K562 (cell line): ENCODE measurements around the gene BLOC1S4. TPM values are rescaled to one million over a fixed set of nuclear protein-coding genes. Genes with fewer than 3 reads are reported as not detected.

Experiments used
- BDP1 ChIP-seq: IDR thresholded peaks from 3 replicates; pipeline ENCODE4 v1.6.1; 2011; ENCODE audit not compliant: insufficient read length, insufficient read depth
- CHD2 ChIP-seq: IDR thresholded peaks from 2 replicates; pipeline ENCODE4 v1.6.1; 2011; ENCODE audit warnings: low read depth, low read length
- CREB3 ChIP-seq: fragments of 450-650 bp; conservative IDR thresholded peaks from 2 replicates; pipeline ENCODE4 v1.6.1; 2016; ENCODE audit warnings: missing genetic modification characterization, low read depth, mild to moderate bottlenecking, missing compliant biosample characterization, moderate library complexity
- DMBX1 ChIP-seq: fragments of 250-450 bp; sonication (Bioruptor Pico); IDR thresholded peaks from 2 replicates; pipeline ENCODE4 v1.8.0; 2022; ENCODE audit warnings: inconsistent platforms, mild to moderate bottlenecking, moderate library complexity, borderline replicate concordance
- FUS ChIP-seq: fragments of 200-400 bp; formaldehyde crosslinking; optimal IDR thresholded peaks from 2 replicates; pipeline ENCODE3; 2017; ENCODE audit warnings: low read depth, low read length
- HDGF ChIP-seq: fragments of 450-650 bp; IDR thresholded peaks from 2 replicates; pipeline ENCODE4 v1.6.1; 2016
- HNRNPLL ChIP-seq: fragments of 200-400 bp; formaldehyde crosslinking; IDR thresholded peaks from 2 replicates; pipeline ENCODE4 v1.6.1; 2017; ENCODE audit warnings: low read length, low read depth, mild to moderate bottlenecking; ENCODE audit not compliant: poor library complexity, severe bottlenecking
- KLF13 ChIP-seq: fragments of 450-650 bp; IDR thresholded peaks from 2 replicates; pipeline ENCODE4 v1.6.1; 2016; ENCODE audit warnings: missing genetic modification characterization, low read depth, mild to moderate bottlenecking, missing compliant biosample characterization, moderate library complexity, borderline replicate concordance
- LEF1 ChIP-seq: fragments of 450-650 bp; IDR thresholded peaks from 2 replicates; pipeline ENCODE4 v1.6.1; 2016; ENCODE audit warnings: mild to moderate bottlenecking
- MBD1 ChIP-seq: fragments of 250-450 bp; sonication (Bioruptor Pico); IDR thresholded peaks from 2 replicates; pipeline ENCODE4 v1.8.0; 2022; ENCODE audit warnings: inconsistent platforms
- NR2C1 ChIP-seq, 2 experiments: fragments of 450-650 bp; IDR thresholded peaks; 2 replicates each; pipeline ENCODE4 v1.6.1; 2017; ENCODE audit warnings: mild to moderate bottlenecking in 2 of 2, antibody characterized with exemption in 1 of 2, inconsistent platforms in 1 of 2, missing compliant biosample characterization in 1 of 2, missing genetic modification characterization in 1 of 2
- PTBP1 ChIP-seq: fragments of 200-400 bp; formaldehyde crosslinking; IDR thresholded peaks from 2 replicates; pipeline ENCODE4 v1.6.1; 2017; ENCODE audit warnings: low read depth, low read length
- SMARCA5 ChIP-seq: fragments of 450-650 bp; IDR thresholded peaks from 2 replicates; pipeline ENCODE4 v1.6.1; 2016
- TAF15 ChIP-seq: fragments of 200-400 bp; formaldehyde crosslinking; IDR thresholded peaks from 2 replicates; pipeline ENCODE4 v1.6.1; 2017; ENCODE audit warnings: mild to moderate bottlenecking, low read depth, low read length, moderate library complexity
- ZNF316 ChIP-seq: fragments of 450-650 bp; IDR thresholded peaks from 2 replicates; pipeline ENCODE4 v1.6.1; 2016
- ZNF584 ChIP-seq: fragments of 200-800 bp; sonication (Bioruptor generic); IDR thresholded peaks from 2 replicates; pipeline ENCODE4 v1.6.1; 2016; ENCODE audit warnings: low read depth, mild to moderate bottlenecking, missing genetic modification characterization, missing compliant biosample characterization
- polyA plus RNA-seq, 8 experiments: library from polyadenylated mRNA; depleted of rRNA in 4 of 8; stranded (reverse) in 5 of 8; unstranded in 3 of 8; fragments of >200 nt; fragmentation: Nextera tagmentation in 2 of 8; fragmentation: Illumina TruSeq in 1 of 8; extraction: Ambion mirVana in 2 of 8; extraction: Trizol in 1 of 8; gene quantifications; 2 replicates each; pipeline versions ENCODE4 v1.2.1 to v1.2.3, GENCODE V29; 2011 to 2014; ENCODE audit warnings: inconsistent platforms in 1 of 8, missing spikeins in 1 of 8
- total RNA-seq, 7 experiments: library from RNA; depleted of rRNA in 6 of 7; stranded (reverse); fragments of >200 nt in 6 of 7; fragmentation: Illumina TruSeq in 2 of 7; extraction: Trizol in 2 of 7; gene quantifications; 2 replicates each; pipeline versions ENCODE4 v1.2.1 to v1.2.3, GENCODE V29; 2011 to 2021; ENCODE audit warnings: low replicate concordance in 1 of 7
- TF ChIP-seq, protein P1 (sequence below), 2 experiments: IDR thresholded peaks; 2 replicates each; pipeline ENCODE4 v1.6.1; 2011; ENCODE audit warnings: borderline replicate concordance in 1 of 2, control low read depth in 1 of 2, low read depth in 1 of 2, low read length in 1 of 2, mild to moderate bottlenecking in 1 of 2, mixed read lengths in 1 of 2, moderate library complexity in 1 of 2; ENCODE audit not compliant: insufficient read depth in 1 of 2, insufficient read length in 1 of 2, poor library complexity in 1 of 2, severe bottlenecking in 1 of 2; ENCODE audit errors: extremely low read depth in 1 of 2
- TF ChIP-seq, protein P2 (sequence below), 2 experiments: fragments of 450-650 bp; IDR thresholded peaks; 2 replicates each; pipeline ENCODE4 v1.6.1; 2016
- TF ChIP-seq, protein P3 (sequence below): sonication (generic); formaldehyde crosslinking; IDR thresholded peaks from 2 replicates; pipeline ENCODE4 v1.5.0; 2020; ENCODE audit warnings: missing genetic modification reagents
- TF ChIP-seq, protein P4 (sequence below), 2 experiments: fragments of 450-650 bp in 1 of 2; sonication (generic) in 1 of 2; formaldehyde crosslinking; conservative IDR thresholded peaks; 2 replicates each; pipeline versions ENCODE4 v1.4.0 to v1.8.1; 2020 to 2022; ENCODE audit warnings: mild to moderate bottlenecking in 1 of 2, missing genetic modification reagents in 1 of 2

The BLOC1S4 gene
- total and polyA plus RNA-seq, 9 of the 15 experiments (the other 6 are each of a cell fraction or from before 2014, with no cell fraction given): 3.1 to 31.6 (median 11.2) TPM

- TF ChIP-seq, protein P1, sequence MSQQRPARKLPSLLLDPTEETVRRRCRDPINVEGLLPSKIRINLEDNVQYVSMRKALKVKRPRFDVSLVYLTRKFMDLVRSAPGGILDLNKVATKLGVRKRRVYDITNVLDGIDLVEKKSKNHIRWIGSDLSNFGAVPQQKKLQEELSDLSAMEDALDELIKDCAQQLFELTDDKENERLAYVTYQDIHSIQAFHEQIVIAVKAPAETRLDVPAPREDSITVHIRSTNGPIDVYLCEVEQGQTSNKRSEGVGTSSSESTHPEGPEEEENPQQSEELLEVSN (IDR thresholded peaks at IDR 0.05; ENCODE audit: borderline replicate concordance in 1 of 2, extremely low read depth in 1 of 2, insufficient read depth in 1 of 2, insufficient read length in 1 of 2, low read depth in 1 of 2, low read length in 1 of 2, poor library complexity in 1 of 2, severe bottlenecking in 1 of 2): peak; percentile 74 to 86
- TF ChIP-seq DMBX1 (CRISPR knock-in tag): peak; percentile 92
- TF ChIP-seq, protein P2, sequence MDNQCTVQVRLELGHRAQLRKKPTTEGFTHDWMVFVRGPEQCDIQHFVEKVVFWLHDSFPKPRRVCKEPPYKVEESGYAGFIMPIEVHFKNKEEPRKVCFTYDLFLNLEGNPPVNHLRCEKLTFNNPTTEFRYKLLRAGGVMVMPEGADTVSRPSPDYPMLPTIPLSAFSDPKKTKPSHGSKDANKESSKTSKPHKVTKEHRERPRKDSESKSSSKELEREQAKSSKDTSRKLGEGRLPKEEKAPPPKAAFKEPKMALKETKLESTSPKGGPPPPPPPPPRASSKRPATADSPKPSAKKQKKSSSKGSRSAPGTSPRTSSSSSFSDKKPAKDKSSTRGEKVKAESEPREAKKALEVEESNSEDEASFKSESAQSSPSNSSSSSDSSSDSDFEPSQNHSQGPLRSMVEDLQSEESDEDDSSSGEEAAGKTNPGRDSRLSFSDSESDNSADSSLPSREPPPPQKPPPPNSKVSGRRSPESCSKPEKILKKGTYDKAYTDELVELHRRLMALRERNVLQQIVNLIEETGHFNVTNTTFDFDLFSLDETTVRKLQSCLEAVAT (IDR thresholded peaks at IDR 0.05): no peak
- no peak for TF ChIP-seq SMARCA5
- TF ChIP-seq, protein P3, sequence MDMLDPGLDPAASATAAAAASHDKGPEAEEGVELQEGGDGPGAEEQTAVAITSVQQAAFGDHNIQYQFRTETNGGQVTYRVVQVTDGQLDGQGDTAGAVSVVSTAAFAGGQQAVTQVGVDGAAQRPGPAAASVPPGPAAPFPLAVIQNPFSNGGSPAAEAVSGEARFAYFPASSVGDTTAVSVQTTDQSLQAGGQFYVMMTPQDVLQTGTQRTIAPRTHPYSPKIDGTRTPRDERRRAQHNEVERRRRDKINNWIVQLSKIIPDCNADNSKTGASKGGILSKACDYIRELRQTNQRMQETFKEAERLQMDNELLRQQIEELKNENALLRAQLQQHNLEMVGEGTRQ (CRISPR knock-in tag): no peak
- no peak for TF ChIP-seq TAF15
- no peak for TF ChIP-seq BDP1
- 0 out of 2 replicates have a peak, but pooled peaks have one; percentile 24 for TF ChIP-seq MBD1 (CRISPR knock-in tag)
- TF ChIP-seq CHD2: no peak
- 0 out of 2 replicates have a peak, but pooled peaks have one; percentile 4 for TF ChIP-seq ZNF316
- peak; percentile 55; the same call in 1 of the 2 replicates for TF ChIP-seq CREB3 (tag)
- TF ChIP-seq HNRNPLL: no peak
- peak; percentile 77; the same call in 1 of the 2 replicates for TF ChIP-seq ZNF584
- no peak for TF ChIP-seq NR2C1 (IDR thresholded peaks at IDR 0.05)
- peak; percentile 76 for TF ChIP-seq NR2C1 (tag; IDR thresholded peaks at IDR 0.05)
- TF ChIP-seq LEF1: no peak
- TF ChIP-seq, protein P4, sequence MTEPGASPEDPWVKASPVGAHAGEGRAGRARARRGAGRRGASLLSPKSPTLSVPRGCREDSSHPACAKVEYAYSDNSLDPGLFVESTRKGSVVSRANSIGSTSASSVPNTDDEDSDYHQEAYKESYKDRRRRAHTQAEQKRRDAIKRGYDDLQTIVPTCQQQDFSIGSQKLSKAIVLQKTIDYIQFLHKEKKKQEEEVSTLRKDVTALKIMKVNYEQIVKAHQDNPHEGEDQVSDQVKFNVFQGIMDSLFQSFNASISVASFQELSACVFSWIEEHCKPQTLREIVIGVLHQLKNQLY (CRISPR knock-in tag; conservative IDR thresholded peaks at IDR 0.05): no peak
- no peak for TF ChIP-seq PTBP1
- TF ChIP-seq KLF13 (tag): 0 out of 2 replicates have a peak, but pooled peaks have one; percentile 7
- no peak for TF ChIP-seq HDGF
- no peak for TF ChIP-seq FUS
These were observed 18.3 kb downstream of the BLOC1S4 start (continued) for GRCh38 chr4:6734165-6734786.
